COLO829 (cell line): ENCODE data around the gene CDKN2A.

Experiments used
- DNase-seq: peaks from one replicate; pipeline ENCODE4 v3.0.0; 2012; ENCODE audit warnings: low spot score

Gene CDKN2A

DNA sequence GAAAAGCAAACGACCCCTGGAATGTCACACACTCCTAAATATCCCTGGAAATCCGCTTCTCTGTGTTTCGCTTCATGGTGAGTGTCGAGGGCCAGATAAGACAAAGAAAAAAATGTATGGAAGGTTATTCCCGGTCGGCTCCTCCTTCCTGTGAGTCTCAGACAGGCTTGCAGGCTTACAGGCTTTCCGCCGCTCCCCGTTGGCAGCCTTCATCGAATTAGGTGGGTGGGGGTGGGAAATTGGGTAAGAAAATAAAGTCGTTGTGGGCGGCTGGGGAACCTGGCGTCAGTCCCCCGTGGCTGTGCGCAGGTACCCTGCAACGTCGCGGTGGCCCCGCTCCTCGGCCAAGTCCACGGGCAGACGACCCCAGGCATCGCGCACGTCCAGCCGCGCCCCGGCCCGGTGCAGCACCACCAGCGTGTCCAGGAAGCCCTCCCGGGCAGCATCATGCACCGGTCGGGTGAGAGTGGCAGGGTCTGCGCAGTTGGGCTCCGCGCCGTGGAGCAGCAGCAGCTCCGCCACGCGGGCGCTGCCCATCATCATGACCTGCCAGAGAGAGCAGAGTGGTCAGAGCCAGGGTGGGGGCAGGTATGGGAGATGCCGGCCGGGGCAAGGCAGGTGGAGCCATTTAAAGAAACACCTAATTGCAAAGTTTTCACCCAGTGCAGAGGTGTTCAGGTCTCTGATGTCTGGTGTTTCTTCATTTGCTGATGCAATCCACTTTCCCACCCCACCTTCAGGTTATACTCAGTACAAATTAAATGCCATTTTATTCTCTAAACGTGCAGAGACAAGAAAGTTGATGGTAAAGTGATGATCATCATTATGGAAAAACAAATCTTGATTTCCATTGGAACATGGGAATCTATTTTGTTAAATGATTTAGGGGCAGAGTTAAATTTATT is 11.8 kb upstream of the CDKN2A start:
- no peak for DNase-seq

DNA sequence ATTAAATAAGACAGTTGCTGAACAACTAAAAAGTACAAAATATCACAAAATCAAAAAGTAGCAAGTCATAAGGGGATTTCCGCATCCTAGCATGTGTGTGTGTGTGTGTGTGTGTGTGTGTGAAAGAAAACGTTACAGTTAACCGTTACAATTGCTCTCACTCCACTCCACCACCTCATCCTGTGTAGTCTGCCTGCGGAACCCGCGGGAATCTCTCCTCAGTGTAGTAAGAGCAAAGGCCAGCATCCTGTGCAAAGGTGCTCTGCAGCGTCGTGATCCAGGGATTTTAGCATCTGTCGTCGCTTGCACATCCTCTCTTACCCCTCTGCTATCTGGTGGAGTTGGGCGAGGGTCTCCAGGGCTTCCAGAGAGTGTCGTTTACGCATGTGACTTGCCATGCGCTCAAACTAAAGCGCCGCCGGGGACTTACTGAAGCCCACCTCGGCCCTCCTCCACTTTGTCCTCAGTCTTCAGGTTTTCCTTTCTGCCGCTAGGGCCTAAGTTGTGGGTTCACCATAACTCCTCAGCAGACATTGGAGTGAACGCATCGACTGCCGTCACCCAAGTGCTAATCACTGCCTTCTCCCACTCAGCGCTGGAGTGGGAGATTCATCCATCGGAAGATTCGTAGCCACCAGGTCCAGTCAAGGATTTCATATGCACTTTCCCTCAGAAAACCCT is 11.0 kb upstream of the CDKN2A start:
- no peak for DNase-seq

- no peak for DNase-seq
These were observed 7.8 kb upstream of the CDKN2A start for GRCh38 chr9:22002038-22002437.

DNA sequence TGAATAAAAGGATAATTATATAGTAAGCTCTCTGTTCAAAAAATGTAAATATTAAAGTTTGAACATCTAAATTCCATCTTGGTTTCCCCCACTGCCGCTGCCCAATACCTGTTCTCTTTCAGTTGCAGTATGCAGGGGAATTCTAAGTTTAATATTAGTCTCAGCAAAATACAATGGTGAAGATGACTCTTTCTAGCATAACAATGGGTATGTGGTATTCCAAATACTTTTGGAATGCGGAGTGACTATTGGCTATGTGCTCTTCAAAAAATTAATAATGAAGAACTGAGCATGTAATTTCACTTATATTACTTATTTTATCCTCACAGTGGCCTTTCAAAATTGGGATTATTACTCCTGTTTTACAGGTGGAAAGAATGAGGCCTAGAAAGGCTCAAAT is 3.8 kb upstream of the CDKN2A start:
- DNase-seq = no peak

- DNase-seq = no peak
These were observed 3.3 kb upstream of the CDKN2A start for GRCh38 chr9:21997480-21997879.

DNA sequence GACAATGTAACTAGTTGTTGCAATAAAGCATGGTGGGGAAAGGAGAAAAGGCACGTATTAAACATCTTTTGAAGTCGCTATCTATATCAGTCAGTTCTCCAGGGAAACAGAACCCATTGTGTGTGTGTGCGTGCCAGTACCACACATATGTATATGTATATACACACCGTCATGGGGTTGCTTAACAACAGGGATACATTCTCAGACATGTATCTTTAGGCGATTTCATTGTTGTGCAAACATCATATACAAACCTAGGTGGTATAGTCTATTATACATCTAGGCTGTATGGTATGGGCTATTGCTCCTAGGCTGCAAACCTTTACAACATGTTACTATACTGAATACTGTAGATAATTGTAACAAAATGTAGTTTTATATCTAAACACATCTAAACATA is 2.7 kb upstream of the CDKN2A start:
- DNase-seq = no peak

GRCh38 chr9:21996438-21996837 is 2.2 kb upstream of the CDKN2A start:
- no peak for DNase-seq

DNA sequence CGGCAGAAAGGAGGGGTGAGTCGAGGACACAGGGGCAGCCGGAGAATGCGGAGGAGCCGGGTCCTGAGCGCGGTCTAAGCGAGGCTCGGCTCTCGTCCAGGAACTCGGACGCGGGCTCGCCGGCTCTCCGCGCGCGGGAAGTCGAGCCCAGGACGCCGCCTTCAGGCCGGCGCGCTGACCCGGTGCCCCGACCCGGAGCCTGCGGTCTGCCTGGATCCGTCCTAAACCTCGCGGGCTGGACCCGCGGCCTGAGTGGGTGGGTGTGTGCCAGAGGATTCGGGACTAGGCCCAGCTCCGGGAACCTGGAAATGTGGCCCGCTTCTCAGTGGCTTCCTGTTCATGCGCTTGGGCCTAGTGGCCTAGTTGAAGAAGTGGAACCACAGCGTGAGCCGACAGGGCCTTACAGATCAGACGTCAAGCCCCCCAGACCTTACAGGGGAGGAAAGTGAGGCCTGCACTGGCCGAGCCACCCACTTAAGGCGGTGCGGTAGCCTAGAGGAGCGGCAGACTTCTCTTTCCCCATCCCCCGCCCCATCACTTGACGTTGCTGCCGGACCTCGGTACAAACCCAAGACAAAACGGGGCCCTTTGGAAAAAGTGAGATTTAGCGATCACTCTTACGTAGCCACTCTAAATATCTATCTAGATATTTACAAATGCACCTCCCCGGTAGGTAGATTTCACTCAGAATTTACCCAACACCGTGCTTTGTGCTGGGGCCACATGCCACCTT is 1.6 kb upstream of the CDKN2A start:
- DNase-seq = no peak

- no peak for DNase-seq
These were observed 944 bp upstream of the CDKN2A start for GRCh38 chr9:21995006-21995665.

GRCh38 chr9:21994556-21995005 is 389 bp upstream of the CDKN2A start, which contains the start of gene CDKN2B-AS1:
Gene CDKN2B-AS1 (plus strand): TSS chr9:21994791.
- DNase-seq = no peak

DNA sequence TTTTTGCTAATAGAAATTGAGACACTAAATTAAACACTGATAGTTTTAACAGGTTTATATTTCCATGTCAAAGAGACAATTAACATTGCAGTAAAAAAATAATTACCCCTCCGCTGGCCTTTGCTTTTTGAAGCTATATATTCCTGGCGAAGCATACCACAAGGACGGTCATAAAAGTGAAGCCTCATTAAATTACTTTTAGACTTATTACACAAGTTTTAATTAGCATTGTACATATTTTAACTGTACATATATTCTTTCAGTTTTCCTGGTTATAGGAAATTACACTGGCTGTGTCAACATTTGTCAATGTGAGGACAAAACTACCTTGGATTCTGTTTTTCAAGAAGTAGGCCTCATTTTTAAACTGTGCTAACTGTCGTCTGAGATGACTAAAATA is 1.2 kb downstream of the CDKN2A start:
- no peak for DNase-seq

GRCh38 chr9:21991072-21991959 is 2.9 kb downstream of the CDKN2A start:
- no peak for DNase-seq

- DNase-seq = no peak
These were observed 4.6 kb downstream of the CDKN2A start for GRCh38 chr9:21989440-21990189.

DNA sequence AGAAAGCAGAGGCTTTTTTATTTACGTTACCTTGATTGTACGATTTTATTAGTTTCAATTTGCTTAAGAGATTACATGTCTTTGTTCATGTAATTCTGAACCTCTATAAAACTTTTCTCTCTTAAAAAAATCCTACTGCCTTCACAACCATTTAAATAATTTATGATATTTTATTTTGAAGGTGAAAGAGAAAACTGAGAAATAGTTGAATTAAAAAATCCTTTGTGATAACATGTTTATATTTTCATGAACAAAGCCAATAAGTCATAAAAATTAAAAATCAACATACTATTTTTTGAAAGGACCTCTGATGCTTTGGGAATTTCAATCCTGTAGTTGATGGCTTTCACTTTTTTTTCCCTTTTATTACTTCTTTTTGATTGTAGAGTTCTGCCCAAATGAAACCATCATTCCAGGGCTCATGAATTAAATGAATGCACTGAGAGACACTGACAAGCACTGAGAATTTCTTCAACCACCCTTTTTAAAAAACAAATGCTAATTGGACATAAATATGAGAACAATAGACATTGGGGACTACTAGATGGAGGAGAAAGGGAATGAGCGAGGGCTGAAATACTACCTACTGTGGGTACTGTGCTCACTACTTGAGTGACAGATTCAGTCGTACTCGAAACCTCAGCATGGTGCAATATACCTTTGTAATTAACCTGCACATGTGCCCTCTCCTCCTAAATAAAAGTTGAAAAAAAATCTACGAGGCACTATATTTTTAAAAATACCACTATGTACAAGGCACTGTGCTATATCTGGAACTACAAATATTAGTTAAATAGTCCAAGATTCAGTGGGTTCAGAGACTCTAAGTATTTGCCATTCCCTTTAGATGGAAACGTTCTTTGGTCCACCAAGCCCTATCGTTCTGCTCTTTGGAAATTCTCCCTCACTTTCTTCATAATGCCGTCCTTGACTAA is 5.9 kb downstream of the CDKN2A start:
- no peak for DNase-seq

DNA sequence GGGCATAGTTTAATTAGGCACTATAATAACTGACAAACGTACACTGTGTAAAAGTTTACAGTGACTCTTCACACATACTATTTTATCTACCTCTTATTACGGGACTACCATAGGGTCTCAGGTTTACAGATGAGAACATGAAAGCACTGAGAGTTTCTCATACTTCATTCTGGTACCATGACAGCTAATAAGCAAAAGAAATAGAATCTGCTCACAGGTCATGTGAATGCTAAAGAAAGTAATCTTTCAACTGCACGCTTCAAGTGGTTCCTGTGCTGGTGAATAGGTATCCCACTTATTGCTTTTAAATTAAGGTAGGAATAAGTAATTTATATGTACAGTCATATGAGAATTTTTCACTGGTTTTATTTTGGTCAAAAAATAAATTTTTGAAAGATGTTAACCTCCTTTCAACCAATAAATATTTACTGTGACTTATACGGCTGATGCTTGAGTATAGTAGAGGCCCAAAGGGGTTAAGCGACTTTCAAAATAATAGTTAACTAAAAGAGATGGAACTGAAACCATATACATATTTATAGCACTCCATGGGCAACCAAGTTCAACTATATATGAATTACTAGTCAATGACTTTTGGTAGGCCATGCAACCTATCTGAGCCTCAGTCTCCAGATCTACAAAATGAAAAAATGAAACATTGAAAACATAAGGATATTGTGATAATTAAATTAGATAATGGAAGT is 8.1 kb downstream of the CDKN2A start:
- no peak for DNase-seq

- DNase-seq = no peak
These were observed 10.1 kb downstream of the CDKN2A start for GRCh38 chr9:21984101-21984500.

- DNase-seq = no peak
These were observed 10.6 kb downstream of the CDKN2A start for GRCh38 chr9:21983561-21983935.

GRCh38 chr9:21982861-21983560 is 11.2 kb downstream of the CDKN2A start:
- no peak for DNase-seq
